SK-N-SH treated with all-trans-retinoic acid at 6 μM for 48 hours (cell line): ENCODE results near the gene FCHO2.

Source experiments
- ATAC-seq: fragments of 200-7000 bp; cut with Tn5 transposase; 3 replicates; pipeline ENCODE4 v1.9.1; 2020; ENCODE audit warnings: mild to moderate bottlenecking, moderate library complexity
- ARNTL ChIP-seq: fragments of 450-650 bp; formaldehyde crosslinking; IDR thresholded peaks from 2 replicates; pipeline ENCODE4 v1.5.0; 2020; ENCODE audit warnings: low read depth, mild to moderate bottlenecking, moderate library complexity, borderline replicate concordance
- CSDC2 ChIP-seq: fragments of 250-450 bp; sonication (Bioruptor Pico); IDR thresholded peaks from 2 replicates; pipeline ENCODE4 v1.5.0; 2020; ENCODE audit warnings: mild to moderate bottlenecking, moderate library complexity
- ESRRG ChIP-seq: fragments of 250-450 bp; sonication (Bioruptor Pico); IDR thresholded peaks from 2 replicates; pipeline ENCODE4 v1.6.1; 2021; ENCODE audit warnings: mild to moderate bottlenecking
- GLIS3 ChIP-seq: fragments of 250-450 bp; sonication (Bioruptor Pico); IDR thresholded peaks from 2 replicates; pipeline ENCODE4 v1.5.0; 2020; ENCODE audit warnings: mild to moderate bottlenecking, moderate library complexity
- ISL1 ChIP-seq: fragments of 250-450 bp; sonication (Bioruptor Pico); IDR thresholded peaks from 2 replicates; pipeline ENCODE4 v2.1.2; 2022; ENCODE audit warnings: mild to moderate bottlenecking, moderate library complexity
- OSR1 ChIP-seq: fragments of 250-450 bp; sonication (Bioruptor Pico); IDR thresholded peaks from 2 replicates; pipeline ENCODE4 v1.8.0; 2022; ENCODE audit warnings: moderate library complexity, mild to moderate bottlenecking, inconsistent platforms
- PPARA ChIP-seq: fragments of 250-450 bp; sonication (Bioruptor Pico); IDR thresholded peaks from 2 replicates; pipeline ENCODE4 v1.5.0; 2020; ENCODE audit warnings: mild to moderate bottlenecking, borderline replicate concordance
- RARB ChIP-seq: fragments of 250-450 bp; sonication (Bioruptor Pico); IDR thresholded peaks from 2 replicates; pipeline ENCODE4 v1.8.0; 2021; ENCODE audit warnings: mild to moderate bottlenecking, moderate library complexity
- TCF4 ChIP-seq: fragments of 250-450 bp; sonication (Bioruptor Pico); IDR thresholded peaks from 2 replicates; pipeline ENCODE4 v1.8.0; 2021; ENCODE audit warnings: mild to moderate bottlenecking, moderate library complexity, borderline replicate concordance
- ZFP3 ChIP-seq: fragments of 250-450 bp; sonication (Bioruptor Pico); IDR thresholded peaks from 2 replicates; pipeline ENCODE4 v1.5.0; 2020; ENCODE audit warnings: mild to moderate bottlenecking, moderate library complexity
- ZFP30 ChIP-seq: fragments of 450-650 bp; formaldehyde crosslinking; IDR thresholded peaks from 2 replicates; pipeline ENCODE4 v1.5.0; 2022; ENCODE audit warnings: mild to moderate bottlenecking, moderate library complexity
- ZNF70 ChIP-seq: fragments of 450-650 bp; formaldehyde crosslinking; IDR thresholded peaks from 2 replicates; pipeline ENCODE4 v1.5.0; 2020; ENCODE audit warnings: mild to moderate bottlenecking, moderate library complexity
- ZNF8 ChIP-seq: fragments of 450-650 bp; formaldehyde crosslinking; IDR thresholded peaks from 2 replicates; pipeline ENCODE4 v1.5.0; 2020; ENCODE audit warnings: mild to moderate bottlenecking, moderate library complexity
- TF ChIP-seq, protein P1 (sequence below): fragments of 250-450 bp; sonication (Bioruptor Pico); IDR thresholded peaks from 2 replicates; pipeline ENCODE4 v1.8.0; 2020; ENCODE audit warnings: mild to moderate bottlenecking, moderate library complexity, borderline replicate concordance
- TF ChIP-seq, protein P2 (sequence below): fragments of 250-450 bp; sonication (Bioruptor Pico); IDR thresholded peaks from 2 replicates; pipeline ENCODE4 v1.5.1; 2020; ENCODE audit warnings: low read depth, mild to moderate bottlenecking, moderate library complexity
- TF ChIP-seq, protein P3 (sequence below): fragments of 250-450 bp; sonication (Bioruptor Pico); IDR thresholded peaks from 2 replicates; pipeline ENCODE4 v1.8.0; 2021; ENCODE audit warnings: low read depth, mild to moderate bottlenecking, moderate library complexity, borderline replicate concordance
- TF ChIP-seq, protein P4 (sequence below): fragments of 250-450 bp; sonication (Bioruptor Pico); IDR thresholded peaks from 2 replicates; pipeline ENCODE4 v1.5.1; 2021; ENCODE audit warnings: mild to moderate bottlenecking, moderate library complexity
- TF ChIP-seq, protein P5 (sequence below): fragments of 250-450 bp; sonication (Bioruptor Pico); IDR thresholded peaks from 2 replicates; pipeline ENCODE4 v1.5.0; 2020; ENCODE audit warnings: mild to moderate bottlenecking, moderate library complexity

The FCHO2 gene

DNA sequence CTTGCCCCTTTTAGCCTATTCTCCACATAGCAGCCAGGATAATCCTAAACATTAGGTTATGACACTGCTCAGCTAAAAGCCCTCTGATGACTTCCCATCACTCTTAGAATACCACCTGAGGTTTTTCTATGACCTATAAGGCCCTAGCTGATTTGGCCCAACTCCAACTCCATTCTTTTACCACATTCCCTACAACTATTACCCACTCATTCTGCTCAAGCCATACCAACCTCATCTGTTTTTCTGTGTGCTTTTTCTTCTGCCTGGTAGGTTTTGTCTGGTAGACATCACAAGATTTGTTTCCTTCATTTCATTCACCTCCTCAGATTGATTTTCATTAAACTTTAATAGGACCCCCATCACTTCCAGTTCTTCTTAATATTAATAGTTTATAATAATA lies 12.5 kb upstream of the FCHO2 start:
- TF ChIP-seq ESRRG (CRISPR knock-in tag): no peak
- TF ChIP-seq ZFP3 (CRISPR knock-in tag): no peak
- TF ChIP-seq ZNF70: no peak
- TF ChIP-seq, protein P1, sequence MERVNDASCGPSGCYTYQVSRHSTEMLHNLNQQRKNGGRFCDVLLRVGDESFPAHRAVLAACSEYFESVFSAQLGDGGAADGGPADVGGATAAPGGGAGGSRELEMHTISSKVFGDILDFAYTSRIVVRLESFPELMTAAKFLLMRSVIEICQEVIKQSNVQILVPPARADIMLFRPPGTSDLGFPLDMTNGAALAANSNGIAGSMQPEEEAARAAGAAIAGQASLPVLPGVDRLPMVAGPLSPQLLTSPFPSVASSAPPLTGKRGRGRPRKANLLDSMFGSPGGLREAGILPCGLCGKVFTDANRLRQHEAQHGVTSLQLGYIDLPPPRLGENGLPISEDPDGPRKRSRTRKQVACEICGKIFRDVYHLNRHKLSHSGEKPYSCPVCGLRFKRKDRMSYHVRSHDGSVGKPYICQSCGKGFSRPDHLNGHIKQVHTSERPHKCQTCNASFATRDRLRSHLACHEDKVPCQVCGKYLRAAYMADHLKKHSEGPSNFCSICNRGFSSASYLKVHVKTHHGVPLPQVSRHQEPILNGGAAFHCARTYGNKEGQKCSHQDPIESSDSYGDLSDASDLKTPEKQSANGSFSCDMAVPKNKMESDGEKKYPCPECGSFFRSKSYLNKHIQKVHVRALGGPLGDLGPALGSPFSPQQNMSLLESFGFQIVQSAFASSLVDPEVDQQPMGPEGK (CRISPR knock-in tag): no peak
- ATAC-seq: no peak

DNA sequence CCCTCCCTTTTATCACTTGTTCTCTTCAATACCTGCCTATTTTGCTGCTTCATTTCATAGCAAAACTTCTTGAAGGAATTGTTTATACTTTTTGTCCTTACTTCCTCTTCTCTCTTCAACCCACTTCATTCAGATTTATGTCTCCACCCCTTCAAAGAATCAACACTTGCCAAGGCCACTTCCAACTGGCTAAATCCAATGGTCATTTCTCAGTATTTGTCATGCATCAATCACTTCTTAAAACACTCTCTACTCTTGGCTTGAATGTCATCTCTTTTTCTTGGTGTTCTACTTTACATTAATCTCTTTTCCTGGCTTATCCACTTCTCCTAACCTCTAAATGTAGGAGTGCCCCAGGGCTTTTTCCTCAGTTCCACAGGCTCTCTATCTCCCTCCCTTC lies 8.3 kb upstream of the FCHO2 start:
- no peak for ATAC-seq
- TF ChIP-seq CSDC2 (CRISPR knock-in tag): no peak
- TF ChIP-seq, protein P1 (CRISPR knock-in tag): no peak
- TF ChIP-seq RARB (CRISPR knock-in tag): no peak
- TF ChIP-seq GLIS3 (CRISPR knock-in tag): no peak
- no peak for TF ChIP-seq OSR1
- TF ChIP-seq ZFP30 (CRISPR knock-in tag): no peak
- TF ChIP-seq, protein P2, sequence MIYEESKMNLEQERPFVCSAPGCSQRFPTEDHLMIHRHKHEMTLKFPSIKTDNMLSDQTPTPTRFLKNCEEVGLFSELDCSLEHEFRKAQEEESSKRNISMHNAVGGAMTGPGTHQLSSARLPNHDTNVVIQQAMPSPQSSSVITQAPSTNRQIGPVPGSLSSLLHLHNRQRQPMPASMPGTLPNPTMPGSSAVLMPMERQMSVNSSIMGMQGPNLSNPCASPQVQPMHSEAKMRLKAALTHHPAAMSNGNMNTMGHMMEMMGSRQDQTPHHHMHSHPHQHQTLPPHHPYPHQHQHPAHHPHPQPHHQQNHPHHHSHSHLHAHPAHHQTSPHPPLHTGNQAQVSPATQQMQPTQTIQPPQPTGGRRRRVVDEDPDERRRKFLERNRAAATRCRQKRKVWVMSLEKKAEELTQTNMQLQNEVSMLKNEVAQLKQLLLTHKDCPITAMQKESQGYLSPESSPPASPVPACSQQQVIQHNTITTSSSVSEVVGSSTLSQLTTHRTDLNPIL: no peak
- TF ChIP-seq, protein P3, sequence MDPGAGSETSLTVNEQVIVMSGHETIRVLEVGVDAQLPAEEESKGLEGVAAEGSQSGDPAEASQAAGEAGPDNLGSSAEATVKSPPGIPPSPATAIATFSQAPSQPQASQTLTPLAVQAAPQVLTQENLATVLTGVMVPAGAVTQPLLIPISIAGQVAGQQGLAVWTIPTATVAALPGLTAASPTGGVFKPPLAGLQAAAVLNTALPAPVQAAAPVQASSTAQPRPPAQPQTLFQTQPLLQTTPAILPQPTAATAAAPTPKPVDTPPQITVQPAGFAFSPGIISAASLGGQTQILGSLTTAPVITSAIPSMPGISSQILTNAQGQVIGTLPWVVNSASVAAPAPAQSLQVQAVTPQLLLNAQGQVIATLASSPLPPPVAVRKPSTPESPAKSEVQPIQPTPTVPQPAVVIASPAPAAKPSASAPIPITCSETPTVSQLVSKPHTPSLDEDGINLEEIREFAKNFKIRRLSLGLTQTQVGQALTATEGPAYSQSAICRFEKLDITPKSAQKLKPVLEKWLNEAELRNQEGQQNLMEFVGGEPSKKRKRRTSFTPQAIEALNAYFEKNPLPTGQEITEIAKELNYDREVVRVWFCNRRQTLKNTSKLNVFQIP (CRISPR knock-in tag): no peak
- no peak for TF ChIP-seq ZNF8 (CRISPR knock-in tag)
- TF ChIP-seq ZFP3 (CRISPR knock-in tag): no peak
- TF ChIP-seq ISL1 (CRISPR knock-in tag): no peak

DNA sequence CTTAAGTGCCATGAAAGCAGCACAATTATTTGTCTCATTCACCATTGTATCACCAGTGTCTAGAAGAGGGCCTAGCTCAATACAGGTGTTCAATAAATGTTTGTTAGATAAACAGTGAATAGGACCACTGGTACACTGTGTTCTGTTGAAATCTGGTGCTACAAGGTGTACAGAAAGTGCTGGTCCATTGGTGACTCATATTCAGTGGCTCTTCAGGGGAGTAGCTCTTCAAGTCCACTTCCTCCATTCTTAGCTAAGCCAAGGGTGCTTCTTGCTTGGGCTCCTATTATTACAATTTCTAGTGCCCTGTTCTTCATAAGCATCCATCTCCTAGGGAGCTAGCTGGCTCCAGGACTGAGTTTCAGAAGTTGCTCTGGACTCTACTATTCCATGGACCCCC lies 6.4 kb upstream of the FCHO2 start:
- no peak for ATAC-seq
- no peak for TF ChIP-seq ESRRG (CRISPR knock-in tag)
- TF ChIP-seq ZNF70: no peak
- no peak for TF ChIP-seq ZNF8 (CRISPR knock-in tag)
- TF ChIP-seq, protein P4, sequence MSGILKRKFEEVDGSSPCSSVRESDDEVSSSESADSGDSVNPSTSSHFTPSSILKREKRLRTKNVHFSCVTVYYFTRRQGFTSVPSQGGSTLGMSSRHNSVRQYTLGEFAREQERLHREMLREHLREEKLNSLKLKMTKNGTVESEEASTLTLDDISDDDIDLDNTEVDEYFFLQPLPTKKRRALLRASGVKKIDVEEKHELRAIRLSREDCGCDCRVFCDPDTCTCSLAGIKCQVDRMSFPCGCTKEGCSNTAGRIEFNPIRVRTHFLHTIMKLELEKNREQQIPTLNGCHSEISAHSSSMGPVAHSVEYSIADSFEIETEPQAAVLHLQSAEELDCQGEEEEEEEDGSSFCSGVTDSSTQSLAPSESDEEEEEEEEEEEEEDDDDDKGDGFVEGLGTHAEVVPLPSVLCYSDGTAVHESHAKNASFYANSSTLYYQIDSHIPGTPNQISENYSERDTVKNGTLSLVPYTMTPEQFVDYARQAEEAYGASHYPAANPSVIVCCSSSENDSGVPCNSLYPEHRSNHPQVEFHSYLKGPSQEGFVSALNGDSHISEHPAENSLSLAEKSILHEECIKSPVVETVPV (CRISPR knock-in tag): no peak
- TF ChIP-seq, protein P5, sequence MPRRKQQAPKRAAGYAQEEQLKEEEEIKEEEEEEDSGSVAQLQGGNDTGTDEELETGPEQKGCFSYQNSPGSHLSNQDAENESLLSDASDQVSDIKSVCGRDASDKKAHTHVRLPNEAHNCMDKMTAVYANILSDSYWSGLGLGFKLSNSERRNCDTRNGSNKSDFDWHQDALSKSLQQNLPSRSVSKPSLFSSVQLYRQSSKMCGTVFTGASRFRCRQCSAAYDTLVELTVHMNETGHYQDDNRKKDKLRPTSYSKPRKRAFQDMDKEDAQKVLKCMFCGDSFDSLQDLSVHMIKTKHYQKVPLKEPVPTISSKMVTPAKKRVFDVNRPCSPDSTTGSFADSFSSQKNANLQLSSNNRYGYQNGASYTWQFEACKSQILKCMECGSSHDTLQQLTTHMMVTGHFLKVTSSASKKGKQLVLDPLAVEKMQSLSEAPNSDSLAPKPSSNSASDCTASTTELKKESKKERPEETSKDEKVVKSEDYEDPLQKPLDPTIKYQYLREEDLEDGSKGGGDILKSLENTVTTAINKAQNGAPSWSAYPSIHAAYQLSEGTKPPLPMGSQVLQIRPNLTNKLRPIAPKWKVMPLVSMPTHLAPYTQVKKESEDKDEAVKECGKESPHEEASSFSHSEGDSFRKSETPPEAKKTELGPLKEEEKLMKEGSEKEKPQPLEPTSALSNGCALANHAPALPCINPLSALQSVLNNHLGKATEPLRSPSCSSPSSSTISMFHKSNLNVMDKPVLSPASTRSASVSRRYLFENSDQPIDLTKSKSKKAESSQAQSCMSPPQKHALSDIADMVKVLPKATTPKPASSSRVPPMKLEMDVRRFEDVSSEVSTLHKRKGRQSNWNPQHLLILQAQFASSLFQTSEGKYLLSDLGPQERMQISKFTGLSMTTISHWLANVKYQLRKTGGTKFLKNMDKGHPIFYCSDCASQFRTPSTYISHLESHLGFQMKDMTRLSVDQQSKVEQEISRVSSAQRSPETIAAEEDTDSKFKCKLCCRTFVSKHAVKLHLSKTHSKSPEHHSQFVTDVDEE (CRISPR knock-in tag): no peak
- TF ChIP-seq PPARA: no peak
- no peak for TF ChIP-seq ZFP3 (CRISPR knock-in tag)
- TF ChIP-seq TCF4 (CRISPR knock-in tag): no peak
- TF ChIP-seq ARNTL: no peak
- TF ChIP-seq, protein P3 (CRISPR knock-in tag): no peak
- TF ChIP-seq, all 23 proteins: peak for 0
